Measurements from ENCODE around the gene OR6K3. TPM values are rescaled to one million over a fixed set of nuclear protein-coding genes. Genes with fewer than 3 reads are reported as not detected.

The OR6K3 gene
- total RNA-seq, 1 donor from 2014 or later: not detected

DNA sequence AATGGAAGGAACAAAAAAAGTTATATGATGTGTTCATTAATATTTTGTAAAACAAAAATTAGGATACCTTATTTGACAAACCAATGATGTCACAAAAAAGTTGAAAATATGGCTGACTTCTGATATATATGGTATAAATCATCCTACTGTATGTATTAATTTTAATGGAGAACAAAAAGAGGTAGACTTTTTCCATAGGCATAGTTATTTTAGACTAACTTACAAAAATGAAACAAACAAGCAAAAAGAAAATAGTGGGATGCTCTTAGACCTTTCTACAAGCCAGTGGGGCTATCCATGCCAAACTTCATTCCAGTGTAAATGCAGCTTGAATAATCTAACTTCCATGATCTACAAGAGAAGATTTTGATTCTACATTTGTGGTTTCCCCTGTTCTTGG lies 33.5 kb downstream of the OR6K3 start:
- DNase-seq (ENCODE audit: low spot score): no peak

DNA sequence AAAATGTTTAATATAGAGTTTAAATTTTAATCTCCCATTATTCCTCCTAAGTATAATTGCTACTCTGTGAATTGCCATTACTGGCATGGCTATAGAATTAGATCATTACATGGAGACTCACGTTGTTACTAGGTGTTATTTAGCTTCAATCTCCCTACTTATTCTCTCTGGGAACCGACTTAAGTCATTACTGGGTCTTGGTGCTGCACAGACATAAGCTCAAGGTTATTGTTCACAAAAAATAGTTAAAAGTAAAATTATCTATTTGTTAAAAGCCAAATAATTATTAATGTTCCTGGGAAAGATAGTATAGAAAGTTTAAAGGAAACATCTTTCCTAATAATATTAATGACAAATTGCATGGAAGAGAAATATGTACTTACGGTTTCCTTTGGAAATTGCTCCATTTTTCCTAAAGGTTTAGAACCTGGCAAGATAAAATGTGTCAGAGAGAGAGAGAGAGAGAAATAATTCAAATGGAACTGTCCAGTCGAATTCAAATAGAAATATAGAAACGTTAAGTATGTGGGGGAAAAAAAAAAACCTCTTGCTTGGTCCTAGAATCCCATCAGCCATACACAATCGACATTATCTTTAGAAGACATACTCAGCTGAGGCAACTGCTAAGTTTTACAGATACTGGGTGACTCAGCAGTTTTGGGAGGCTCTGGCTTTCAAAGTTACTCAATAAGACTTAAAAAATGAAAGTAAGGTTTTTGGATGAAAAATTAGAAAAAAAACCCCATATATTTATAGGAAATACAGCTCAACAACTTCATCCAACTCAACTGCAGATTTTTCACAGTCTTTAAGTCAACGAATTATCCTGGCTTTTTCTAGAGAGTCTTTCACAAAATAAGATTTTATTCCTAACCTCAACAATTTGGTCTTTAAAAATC lies 34.2 kb downstream of the OR6K3 start, which contains the start of gene SPTA1:
TSS of gene SPTA1 (minus strand) at position 605 of the 899 bp plus-strand sequence. CDS start at position 407, 198 bp downstream.
- DNase-seq (ENCODE audit: low spot score): no peak

DNA sequence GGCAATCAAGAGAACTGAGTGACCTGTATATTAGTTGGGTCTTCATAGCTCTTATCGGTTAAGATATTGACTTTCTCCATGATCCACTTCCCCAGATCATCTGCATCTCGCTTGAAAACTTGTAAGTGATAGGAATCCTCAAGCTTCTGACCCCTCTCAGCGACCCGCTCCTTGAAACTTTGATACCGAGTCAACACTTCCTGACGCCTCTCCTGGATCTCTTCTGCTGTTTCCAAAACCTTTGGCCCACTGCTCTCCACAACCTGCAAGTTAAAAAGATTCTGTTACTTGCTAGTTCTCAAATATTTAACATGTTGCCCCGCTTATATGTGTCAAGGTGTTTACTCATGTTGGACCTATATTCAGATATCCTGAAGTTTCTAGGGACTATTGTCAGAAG lies 35.4 kb downstream of the OR6K3 start:
- DNase-seq (ENCODE audit: low spot score): no peak

DNA sequence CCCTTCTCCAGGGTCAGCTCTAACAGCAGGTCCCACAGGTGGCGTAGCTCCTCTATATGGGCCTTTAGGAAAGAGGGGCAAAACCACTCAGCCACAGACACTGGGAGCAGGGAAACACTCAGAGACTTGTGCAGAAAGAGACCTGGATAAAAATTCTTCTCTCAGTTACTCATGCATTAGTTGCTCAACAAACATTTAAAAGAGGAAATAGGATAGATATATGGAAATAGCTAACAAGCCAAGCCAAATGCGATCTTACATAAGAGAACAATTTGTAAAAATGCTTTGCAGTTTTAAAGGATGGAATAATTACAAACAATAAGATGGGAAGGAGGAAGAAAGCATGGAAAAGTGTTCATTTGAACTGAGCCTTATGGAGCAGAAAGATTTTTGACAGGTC lies 38.9 kb downstream of the OR6K3 start:
- no peak for DNase-seq (ENCODE audit: low spot score)

DNA sequence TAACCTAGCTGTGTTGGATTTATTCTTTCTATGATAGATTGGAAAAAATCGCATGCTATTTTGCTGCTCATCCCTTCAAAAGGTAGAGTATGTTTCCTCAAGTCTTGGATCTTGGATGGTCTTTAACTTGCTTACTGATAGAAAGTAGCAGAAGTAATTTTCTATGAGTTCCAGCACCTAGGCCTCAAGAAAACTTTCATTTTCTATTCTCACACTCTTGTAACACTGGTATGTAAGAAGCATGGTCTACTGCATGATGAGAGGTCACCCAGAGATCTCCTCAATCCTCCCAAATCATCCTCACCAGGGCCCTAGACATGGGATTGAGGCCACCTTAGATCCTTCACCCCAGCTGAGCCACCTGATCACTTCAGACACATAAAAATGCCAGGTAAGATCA lies 41.2 kb downstream of the OR6K3 start:
- DNase-seq (ENCODE audit: low spot score): no peak

DNA sequence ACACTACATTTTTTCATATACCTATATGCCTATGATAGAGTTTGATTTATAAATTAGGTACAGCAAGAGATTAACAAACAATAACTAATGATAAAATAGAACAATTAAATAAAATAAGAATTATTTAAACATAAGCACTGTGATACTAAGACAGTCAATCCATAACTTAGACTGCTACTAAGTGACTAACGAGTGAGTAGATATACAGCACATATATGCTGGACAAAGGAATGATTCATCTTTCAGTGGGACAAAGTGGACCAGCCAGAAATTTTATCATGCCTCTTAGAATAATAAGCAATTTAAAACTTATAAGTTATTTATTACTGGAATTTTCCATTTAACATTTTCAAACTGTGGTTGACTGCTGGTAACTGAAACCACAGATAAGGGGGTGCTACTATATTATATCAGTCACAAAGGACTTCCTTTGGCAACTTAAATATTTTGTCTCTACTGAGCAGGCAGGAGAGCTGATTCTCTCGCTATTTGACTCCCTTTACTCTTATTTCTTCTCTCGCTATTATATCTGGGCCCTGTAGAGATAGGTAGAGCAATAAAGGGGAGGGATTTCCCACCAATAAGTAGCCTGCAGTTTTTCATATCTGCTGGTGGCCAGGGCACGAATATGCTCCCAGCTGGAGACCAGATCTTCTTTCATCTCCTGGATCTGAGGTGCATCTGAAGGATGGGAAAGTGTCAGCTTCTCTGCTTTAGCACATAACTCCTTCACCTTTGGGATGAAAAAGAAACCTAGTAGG lies 44.8 kb downstream of the OR6K3 start:
- DNase-seq (ENCODE audit: low spot score): no peak

DNA sequence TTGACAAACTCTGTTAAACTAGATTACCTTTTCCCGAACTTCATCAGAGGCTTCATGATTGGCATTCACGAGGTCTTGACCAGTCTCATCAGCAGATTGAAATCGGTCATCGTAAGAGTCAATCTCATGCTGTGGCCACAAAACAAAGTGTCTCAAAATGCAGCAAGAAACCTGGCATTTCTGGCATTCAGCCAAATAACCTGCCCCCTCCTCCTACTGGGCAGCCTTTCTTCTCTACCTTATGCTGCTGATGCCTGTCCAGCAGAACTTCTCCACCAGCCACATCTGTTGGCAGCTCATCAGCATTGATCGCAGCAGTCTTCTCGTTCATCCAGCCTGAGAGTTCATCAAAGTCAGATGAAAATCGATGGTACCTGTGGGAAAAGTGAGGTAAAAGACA lies 46.2 kb downstream of the OR6K3 start:
- DNase-seq (ENCODE audit: low spot score): no peak

Other genes starting within 250 kb of the OR6K3 start
- gene OR10R2, start 248.5 kb downstream of the OR6K3 start, total RNA-seq: not detected
- gene OR6Y1, start 166.3 kb downstream of the OR6K3 start, total RNA-seq: not detected
- gene OR6P1, start 150.1 kb downstream of the OR6K3 start, total RNA-seq: not detected
- gene OR10X1, start 140.8 kb downstream of the OR6K3 start, total RNA-seq: not detected
- not detected for gene OR10Z1, start 115.5 kb downstream of the OR6K3 start, total RNA-seq
- gene SPTA1, start 34.0 kb downstream of the OR6K3 start, total RNA-seq: 0.23 TPM
- gene OR6K2, start 20.1 kb downstream of the OR6K3 start, total RNA-seq: not detected
- gene OR6K6, start 34.0 kb upstream of the OR6K3 start, total RNA-seq: not detected
- not detected for gene OR6N1, start 51.5 kb upstream of the OR6K3 start, total RNA-seq
- gene OR6N2, start 60.5 kb upstream of the OR6K3 start, total RNA-seq: not detected
- gene MNDA, start 110.6 kb upstream of the OR6K3 start, total RNA-seq: 3.8 TPM
- gene PYHIN1, start 210.8 kb upstream of the OR6K3 start, total RNA-seq: 3.2 TPM

Measured in mucosa of gallbladder (tissue), 1 donor.